NB4 (cell line): ENCODE measurements around the gene SLC7A6.

Source experiments
- MYC ChIP-seq: IDR thresholded peaks from 2 replicates; pipeline ENCODE4 v1.6.1; 2011; ENCODE audit warnings: low read depth, low read length
- POLR2A ChIP-seq: IDR thresholded peaks from 2 replicates; pipeline ENCODE4 v1.6.1; 2011; ENCODE audit warnings: mild to moderate bottlenecking; ENCODE audit not compliant: insufficient read length; ENCODE audit errors: extremely low read depth
- TF ChIP-seq, protein P1 (sequence below): IDR thresholded peaks from one replicate; pipeline ENCODE4 v1.5.1; 2012; ENCODE audit warnings: low read depth, low read length
- TF ChIP-seq, protein P2 (sequence below): IDR thresholded peaks from 2 replicates; pipeline ENCODE4 v1.6.1; 2011; ENCODE audit warnings: low read depth, low read length

DNA sequence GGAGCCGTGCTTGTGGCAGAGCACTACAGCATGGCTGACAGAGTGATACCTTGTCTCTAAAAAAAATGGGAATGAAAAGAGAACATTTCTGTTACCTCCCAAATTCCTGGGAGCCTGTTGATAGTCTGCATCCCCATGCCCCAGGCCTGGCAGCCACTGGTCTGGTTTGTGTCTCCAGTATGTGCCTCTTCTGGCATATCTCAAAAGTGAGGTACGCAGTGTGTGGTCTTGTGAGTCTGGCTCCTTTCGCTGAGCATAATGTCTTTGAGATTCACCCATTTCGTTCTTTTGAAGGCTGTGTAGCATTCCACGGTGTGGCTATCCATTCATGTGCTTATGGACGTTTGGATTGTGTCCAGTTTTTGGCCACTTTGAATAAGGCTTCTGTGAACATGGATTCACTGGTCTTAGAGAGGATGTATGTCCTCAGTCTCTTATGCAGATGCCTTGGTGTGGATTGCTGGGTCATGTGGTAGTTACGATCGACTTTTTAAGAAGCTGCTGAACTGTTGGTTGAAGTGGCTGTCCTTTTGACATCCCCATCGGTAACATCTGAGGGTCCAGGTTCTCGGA is 85.6 kb downstream of the SLC7A6 start:
- TF ChIP-seq POLR2A (no peak), MYC (no peak)
- TF ChIP-seq, protein P1, sequence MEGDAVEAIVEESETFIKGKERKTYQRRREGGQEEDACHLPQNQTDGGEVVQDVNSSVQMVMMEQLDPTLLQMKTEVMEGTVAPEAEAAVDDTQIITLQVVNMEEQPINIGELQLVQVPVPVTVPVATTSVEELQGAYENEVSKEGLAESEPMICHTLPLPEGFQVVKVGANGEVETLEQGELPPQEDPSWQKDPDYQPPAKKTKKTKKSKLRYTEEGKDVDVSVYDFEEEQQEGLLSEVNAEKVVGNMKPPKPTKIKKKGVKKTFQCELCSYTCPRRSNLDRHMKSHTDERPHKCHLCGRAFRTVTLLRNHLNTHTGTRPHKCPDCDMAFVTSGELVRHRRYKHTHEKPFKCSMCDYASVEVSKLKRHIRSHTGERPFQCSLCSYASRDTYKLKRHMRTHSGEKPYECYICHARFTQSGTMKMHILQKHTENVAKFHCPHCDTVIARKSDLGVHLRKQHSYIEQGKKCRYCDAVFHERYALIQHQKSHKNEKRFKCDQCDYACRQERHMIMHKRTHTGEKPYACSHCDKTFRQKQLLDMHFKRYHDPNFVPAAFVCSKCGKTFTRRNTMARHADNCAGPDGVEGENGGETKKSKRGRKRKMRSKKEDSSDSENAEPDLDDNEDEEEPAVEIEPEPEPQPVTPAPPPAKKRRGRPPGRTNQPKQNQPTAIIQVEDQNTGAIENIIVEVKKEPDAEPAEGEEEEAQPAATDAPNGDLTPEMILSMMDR, result no peak
- TF ChIP-seq, protein P2, sequence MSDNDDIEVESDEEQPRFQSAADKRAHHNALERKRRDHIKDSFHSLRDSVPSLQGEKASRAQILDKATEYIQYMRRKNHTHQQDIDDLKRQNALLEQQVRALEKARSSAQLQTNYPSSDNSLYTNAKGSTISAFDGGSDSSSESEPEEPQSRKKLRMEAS, result no peak
